ENCODE results near the gene MAGI2. TPM values are rescaled to one million over a fixed set of nuclear protein-coding genes. Genes with fewer than 3 reads are reported as not detected.

Gene MAGI2
- total and polyA plus RNA-seq, 2 donors (not counting 3 experiments of a cell fraction or from before 2014, with no cell fraction given), result 0.28 to 6.0 TPM

DNA sequence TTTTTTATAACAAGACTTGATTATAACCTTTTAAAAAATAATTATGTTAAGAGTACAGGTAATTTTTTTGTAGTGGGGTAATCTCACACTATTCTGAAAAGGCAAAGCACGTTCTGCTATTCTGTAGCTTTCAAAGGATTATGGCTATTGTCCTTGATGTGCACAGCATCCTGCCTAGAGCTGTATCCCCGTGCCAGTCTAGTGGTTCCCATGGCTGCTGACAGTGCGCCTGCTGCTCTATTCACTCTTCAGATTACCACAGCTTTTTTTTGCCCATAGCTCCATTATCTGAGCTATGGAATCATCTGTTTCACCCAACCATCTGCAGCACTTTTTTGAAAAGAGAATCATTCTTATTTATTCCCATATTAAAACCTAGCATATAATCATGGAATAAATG is 931.5 kb downstream of the MAGI2 start:
- H3K4me3 ChIP-seq (replicated peaks in 1 of 3; ENCODE audit: insufficient read depth in 1 of 3, low read depth in 1 of 3, low read length in 3 of 3), result no peak overlapping the region
- H3K27ac ChIP-seq (ENCODE audit: insufficient read depth, low read depth, low read length), result no peak overlapping the region
- H3K4me2 ChIP-seq (ENCODE audit: insufficient read depth, low read length), result no peak overlapping the region
- H3K79me2 ChIP-seq (ENCODE audit: control insufficient read depth, insufficient read depth, low read length), result no peaks in the 10 kb centered on the region
- H3K9me1 ChIP-seq (replicated peaks; ENCODE audit: control insufficient read depth, extremely low read depth, insufficient read depth, low read length), result no peaks in the 10 kb centered on the region
- no peaks in the 10 kb centered on the region for H3K36me3 ChIP-seq (ENCODE audit: control insufficient read depth in 2 of 2, extremely low read depth in 1 of 2, insufficient read depth in 2 of 2, low read length in 2 of 2)
- dilution Hi-C loops (cut with MboI; ENCODE audit: extremely low pct_ligation_motif_present, low sequenced_read_pairs) (no loop called here), intact Hi-C loops (cut with micrococcal nuclease) (no loop called here)
- H3K27me3 ChIP-seq (ENCODE audit: control insufficient read depth in 2 of 2, insufficient read depth in 2 of 2, low read length in 2 of 2), result no peaks in the 10 kb centered on the region
- TF ChIP-seq POLR2AphosphoS5 (IDR thresholded peaks at IDR 0.05; ENCODE audit: insufficient read depth, low read depth, low read length) (no peak), GATA2 (IDR thresholded peaks at IDR 0.05; ENCODE audit: insufficient read depth, insufficient read length, low read depth, low read length) (no peak), JUN (IDR thresholded peaks at IDR 0.05; ENCODE audit: borderline replicate concordance, insufficient read depth, insufficient read length, low read depth) (no peak), FOS (IDR thresholded peaks at IDR 0.05; ENCODE audit: borderline replicate concordance, insufficient read depth, low read length) (no peak), POLR2A (IDR thresholded peaks at IDR 0.05; ENCODE audit: low read depth, low read length) (no peak)
- TF ChIP-seq, protein P1, sequence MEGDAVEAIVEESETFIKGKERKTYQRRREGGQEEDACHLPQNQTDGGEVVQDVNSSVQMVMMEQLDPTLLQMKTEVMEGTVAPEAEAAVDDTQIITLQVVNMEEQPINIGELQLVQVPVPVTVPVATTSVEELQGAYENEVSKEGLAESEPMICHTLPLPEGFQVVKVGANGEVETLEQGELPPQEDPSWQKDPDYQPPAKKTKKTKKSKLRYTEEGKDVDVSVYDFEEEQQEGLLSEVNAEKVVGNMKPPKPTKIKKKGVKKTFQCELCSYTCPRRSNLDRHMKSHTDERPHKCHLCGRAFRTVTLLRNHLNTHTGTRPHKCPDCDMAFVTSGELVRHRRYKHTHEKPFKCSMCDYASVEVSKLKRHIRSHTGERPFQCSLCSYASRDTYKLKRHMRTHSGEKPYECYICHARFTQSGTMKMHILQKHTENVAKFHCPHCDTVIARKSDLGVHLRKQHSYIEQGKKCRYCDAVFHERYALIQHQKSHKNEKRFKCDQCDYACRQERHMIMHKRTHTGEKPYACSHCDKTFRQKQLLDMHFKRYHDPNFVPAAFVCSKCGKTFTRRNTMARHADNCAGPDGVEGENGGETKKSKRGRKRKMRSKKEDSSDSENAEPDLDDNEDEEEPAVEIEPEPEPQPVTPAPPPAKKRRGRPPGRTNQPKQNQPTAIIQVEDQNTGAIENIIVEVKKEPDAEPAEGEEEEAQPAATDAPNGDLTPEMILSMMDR (IDR thresholded peaks at IDR 0.05; ENCODE audit: extremely low read depth in 1 of 2, insufficient read depth in 1 of 2, low read depth in 1 of 2, low read length in 2 of 2), result no peak
- CTCF ChIA-PET, result interaction anchor here (1.1 kb wide), 1 partner anchor 11 kb away, joined by 3 read pairs; no protein-coding TSS in a partner anchor
- no peaks in the 10 kb centered on the region for H3K4me1 ChIP-seq (ENCODE audit: control insufficient read depth, extremely low read depth, insufficient read depth, low read length)
- no TSS peak for BruUV-seq (replicated peaks)
- POLR2A ChIA-PET, result no interaction called here
- H2AFZ ChIP-seq (ENCODE audit: low read depth, low read length), result no peak overlapping the region
- H4K20me1 ChIP-seq (replicated peaks; ENCODE audit: control insufficient read depth, extremely low read depth, insufficient read depth, low read length), result no peaks in the 10 kb centered on the region
- H3K9ac ChIP-seq (replicated peaks; ENCODE audit: extremely low read depth, insufficient read depth, low read length), result no peak overlapping the region
- H3K9me3 ChIP-seq (replicated peaks; ENCODE audit: control insufficient read depth, insufficient read depth, low read length), result no peaks in the 10 kb centered on the region
- FAIRE-seq (no peak), DNase-seq (ENCODE audit: low read depth, low spot score) (no peak)

- intact Hi-C loops (cut with micrococcal nuclease) (no loop called here), dilution Hi-C loops (cut with MboI; ENCODE audit: extremely low pct_ligation_motif_present, low sequenced_read_pairs) (no loop called here)
- Histone ChIP-seq H3K4me3 (replicated peaks in 1 of 3; ENCODE audit: insufficient read depth in 1 of 3, low read depth in 1 of 3, low read length in 3 of 3) (no peak overlapping the region), H3K36me3 (ENCODE audit: control insufficient read depth in 2 of 2, extremely low read depth in 1 of 2, insufficient read depth in 2 of 2, low read length in 2 of 2) (no peaks in the 10 kb centered on the region), H3K27me3 (ENCODE audit: control insufficient read depth in 2 of 2, insufficient read depth in 2 of 2, low read length in 2 of 2) (no peaks in the 10 kb centered on the region), H3K9me1 (replicated peaks; ENCODE audit: control insufficient read depth, extremely low read depth, insufficient read depth, low read length) (no peaks in the 10 kb centered on the region), H3K27ac (ENCODE audit: insufficient read depth, low read depth, low read length) (no peak overlapping the region), H2AFZ (ENCODE audit: low read depth, low read length) (no peak overlapping the region), H3K9me3 (replicated peaks; ENCODE audit: control insufficient read depth, insufficient read depth, low read length) (no peaks in the 10 kb centered on the region), H3K9ac (replicated peaks; ENCODE audit: extremely low read depth, insufficient read depth, low read length) (no peak overlapping the region), H3K79me2 (ENCODE audit: control insufficient read depth, insufficient read depth, low read length) (no peaks in the 10 kb centered on the region), H4K20me1 (replicated peaks; ENCODE audit: control insufficient read depth, extremely low read depth, insufficient read depth, low read length) (no peaks in the 10 kb centered on the region), H3K4me1 (ENCODE audit: control insufficient read depth, extremely low read depth, insufficient read depth, low read length) (no peaks in the 10 kb centered on the region), H3K4me2 (ENCODE audit: insufficient read depth, low read length) (no peak overlapping the region)
- ChIA-PET CTCF (no interaction called here), POLR2A (no interaction called here)
- no peak for TF ChIP-seq JUN (IDR thresholded peaks at IDR 0.05; ENCODE audit: borderline replicate concordance, insufficient read depth, insufficient read length, low read depth)
- DNase-seq (ENCODE audit: low read depth, low spot score), result no peak
- FAIRE-seq, result no peak
- no TSS peak for BruUV-seq (replicated peaks)
Measured at GRCh38 chr7:78516450-78516849, 937.0 kb downstream of the MAGI2 start.
